Hepatocyte (in vitro differentiated cells): ENCODE data around the gene SLCO1B3. TPM values are rescaled to one million over a fixed set of nuclear protein-coding genes. Genes with fewer than 3 reads are reported as not detected.

Experiments used
- DNase-seq: peaks from one replicate; pipeline ENCODE4 v3.0.0-alpha.2; 2016; ENCODE audit warnings: low spot score
- H2AFZ ChIP-seq: fragments of 200-600 bp; sonication (generic); 2 replicates; pipeline ENCODE4 v1.6.0; 2016; ENCODE audit warnings: antibody characterized with exemption, mild to moderate bottlenecking
- H3K27ac ChIP-seq: fragments of 200-600 bp; sonication (generic); 2 replicates; pipeline ENCODE4 v1.5.1; 2016; ENCODE audit warnings: mild to moderate bottlenecking
- H3K27me3 ChIP-seq: fragments of 200-600 bp; sonication (generic); 2 replicates; pipeline ENCODE4 v1.6.1; 2016
- H3K36me3 ChIP-seq: fragments of 200-600 bp; sonication (generic); replicated peaks from 2 replicates; pipeline ENCODE4 v1.5.1; 2016; ENCODE audit warnings: low read depth; ENCODE audit not compliant: insufficient read depth
- H3K4me1 ChIP-seq: fragments of 200-600 bp; sonication (generic); 2 replicates; pipeline ENCODE4 v1.5.1; 2016; ENCODE audit warnings: mild to moderate bottlenecking, moderate library complexity; ENCODE audit not compliant: insufficient read depth
- H3K4me2 ChIP-seq: fragments of 200-600 bp; sonication (generic); 2 replicates; pipeline ENCODE4 v1.6.0; 2016
- H3K4me3 ChIP-seq: fragments of 200-600 bp; sonication (generic); 2 replicates; pipeline ENCODE4 v1.5.1; 2016; ENCODE audit warnings: mild to moderate bottlenecking
- H3K79me2 ChIP-seq: fragments of 200-600 bp; sonication (generic); 2 replicates; pipeline ENCODE4 v1.6.0; 2017; ENCODE audit warnings: mild to moderate bottlenecking
- H3K9me2 ChIP-seq: fragments of 200-600 bp; sonication (generic); replicated peaks from 2 replicates; pipeline ENCODE4 v1.6.0; 2017; ENCODE audit warnings: mild to moderate bottlenecking; ENCODE audit not compliant: insufficient read depth
- H3K9me3 ChIP-seq: fragments of 200-600 bp; sonication (generic); 2 replicates; pipeline ENCODE4 v1.5.1; 2016; ENCODE audit warnings: low read depth, mild to moderate bottlenecking
- H4K20me1 ChIP-seq: fragments of 200-600 bp; sonication (generic); 2 replicates; pipeline ENCODE4 v1.6.0; 2016; ENCODE audit warnings: mild to moderate bottlenecking; ENCODE audit not compliant: insufficient read depth, poor library complexity, severe bottlenecking
- CTCF ChIP-seq: fragments of 200-600 bp; sonication (generic); IDR thresholded peaks from 2 replicates; pipeline ENCODE4 v1.5.1; 2016; ENCODE audit warnings: antibody characterized with exemption, mild to moderate bottlenecking; ENCODE audit not compliant: poor library complexity
- EZH2 ChIP-seq: fragments of 200-600 bp; sonication (generic); IDR thresholded peaks from 2 replicates; pipeline ENCODE4 v1.6.1; 2016; ENCODE audit warnings: antibody characterized with exemption, mild to moderate bottlenecking, borderline replicate concordance
- EZH2phosphoT487 ChIP-seq: fragments of 200-600 bp; sonication (generic); IDR thresholded peaks from one replicate; pipeline ENCODE4 v1.6.1; 2018; ENCODE audit warnings: antibody characterized with exemption, mild to moderate bottlenecking, low read depth, moderate library complexity; ENCODE audit not compliant: unreplicated experiment, severe bottlenecking
- WGBS: methylation state at CpG from one replicate; pipeline ENCODE4 v1.1.6; 2016; ENCODE audit warnings: low lambda C conversion rate; ENCODE audit errors: missing lambda C conversion rate; 5-methylcytosine and 5-hydroxymethylcytosine counted together
- polyA plus RNA-seq: library from polyadenylated mRNA; unstranded; fragments of >200 nt; fragmentation: Nextera tagmentation; extraction: Ambion mirVana; gene quantifications from 2 replicates; pipeline ENCODE4 v1.2.1, GENCODE V29; 2016
- total RNA-seq: library from RNA; depleted of rRNA; stranded (reverse); fragments of >200 nt; gene quantifications from 2 replicates; pipeline ENCODE4 v1.2.3, GENCODE V29; 2014

Gene SLCO1B3
- total and polyA plus RNA-seq, 2 experiments from 2014 or later: 0.17 to 1.9 TPM

- 81% methylated on average over 4 of the region's 4 CpGs for WGBS
- no peak overlapping the region for H3K4me2 ChIP-seq
- H3K36me3 ChIP-seq: no peaks in the 10 kb centered on the region
- TF ChIP-seq CTCF (no peak), EZH2 (no peak), EZH2phosphoT487 (no peak)
- H4K20me1 ChIP-seq: no peaks in the 10 kb centered on the region
- DNase-seq: no peak
- H3K4me1 ChIP-seq: no peaks in the 10 kb centered on the region
- no peaks in the 10 kb centered on the region for H3K79me2 ChIP-seq
- H2AFZ ChIP-seq: no peak overlapping the region
- no peaks in the 10 kb centered on the region for H3K9me3 ChIP-seq
- no peaks in the 10 kb centered on the region for H3K27me3 ChIP-seq
- H3K27ac ChIP-seq: no peak overlapping the region
- no peaks in the 10 kb centered on the region for H3K9me2 ChIP-seq
- no peak overlapping the region for H3K4me3 ChIP-seq
These were observed 121.4 kb downstream of the SLCO1B3 start for GRCh38 chr12:20931894-20932293.

- DNase-seq: peak; percentile 48
- WGBS: 30% methylated on average over 5 of the region's 5 CpGs
- H3K4me2 ChIP-seq: no peak overlapping the region
- no peak overlapping the region for H3K4me3 ChIP-seq
- H3K27ac ChIP-seq: no peak overlapping the region
- H2AFZ ChIP-seq: no peak overlapping the region
- TF ChIP-seq EZH2phosphoT487 (no peak), CTCF (peak; percentile 45)
- H3K4me1 ChIP-seq: no peaks in the 10 kb centered on the region
- H3K27me3 ChIP-seq: no peaks in the 10 kb centered on the region
- H4K20me1 ChIP-seq: no peaks in the 10 kb centered on the region
- no peaks in the 10 kb centered on the region for H3K9me3 ChIP-seq
- no peaks in the 10 kb centered on the region for H3K36me3 ChIP-seq
- H3K79me2 ChIP-seq: no peaks in the 10 kb centered on the region
- H3K9me2 ChIP-seq: no peaks in the 10 kb centered on the region
These were observed 136.2 kb downstream of the SLCO1B3 start for GRCh38 chr12:20946732-20947131.

- Histone ChIP-seq H3K27me3 (no peaks in the 10 kb centered on the region), H2AFZ (no peak overlapping the region)
These were observed 139.7 kb downstream of the SLCO1B3 start for GRCh38 chr12:20950248-20950647.

More at GRCh38 chr12:20950248-20950647, 139.7 kb downstream of the SLCO1B3 start:
- peak; percentile 66 for DNase-seq
- 46% methylated on average over 3 of the region's 3 CpGs for WGBS
- no peaks in the 10 kb centered on the region for H3K9me3 ChIP-seq
- H3K27ac ChIP-seq: no peak overlapping the region
- no peak for TF ChIP-seq EZH2phosphoT487
- TF ChIP-seq CTCF: peak; percentile 44
- H3K4me1 ChIP-seq: no peaks in the 10 kb centered on the region
- H3K79me2 ChIP-seq: no peaks in the 10 kb centered on the region
- no peaks in the 10 kb centered on the region for H4K20me1 ChIP-seq
- H3K9me2 ChIP-seq: no peaks in the 10 kb centered on the region
- H3K4me3 ChIP-seq: no peak overlapping the region
- H3K36me3 ChIP-seq: no peaks in the 10 kb centered on the region
- H3K4me2 ChIP-seq: no peak overlapping the region
